AG10803 (cell line): ENCODE data around the gene ZBTB37.

Experiments
- DNase-seq: peaks from one replicate; pipeline ENCODE4 v3.0.0; 2010; ENCODE audit warnings: low read depth
- H3K4me3 ChIP-seq: 2 replicates; pipeline ENCODE4 v1.5.1; 2011; ENCODE audit warnings: mild to moderate bottlenecking, low read length, control low read depth
- TF ChIP-seq, protein P1 (sequence below): conservative IDR thresholded peaks from 2 replicates; pipeline ENCODE4 v1.5.1; 2011; ENCODE audit warnings: mild to moderate bottlenecking, low read length, control low read depth, inconsistent platforms

ZBTB37 gene

DNA sequence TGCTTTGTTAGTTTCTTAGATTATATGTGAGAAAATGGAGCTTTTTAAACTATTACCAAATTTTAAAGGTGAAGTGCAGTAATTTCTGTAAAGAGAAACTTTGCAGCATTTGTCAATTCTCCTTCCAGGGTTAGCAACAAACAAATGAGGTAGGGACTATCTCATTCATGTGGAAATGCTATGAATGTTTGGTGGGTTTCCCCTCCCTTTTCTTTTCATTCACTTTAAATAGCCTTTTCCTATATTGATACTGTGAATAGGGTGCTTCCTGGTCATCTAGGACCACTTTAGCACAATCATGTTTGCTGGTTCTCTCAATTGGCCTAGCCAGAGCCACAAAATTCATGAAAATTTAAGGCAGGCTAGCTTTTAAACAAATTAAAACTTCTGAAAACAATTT lies 20.6 kb downstream of the ZBTB37 start:
- DNase-seq: no peak
- no peak overlapping the region for H3K4me3 ChIP-seq
- TF ChIP-seq, protein P1, sequence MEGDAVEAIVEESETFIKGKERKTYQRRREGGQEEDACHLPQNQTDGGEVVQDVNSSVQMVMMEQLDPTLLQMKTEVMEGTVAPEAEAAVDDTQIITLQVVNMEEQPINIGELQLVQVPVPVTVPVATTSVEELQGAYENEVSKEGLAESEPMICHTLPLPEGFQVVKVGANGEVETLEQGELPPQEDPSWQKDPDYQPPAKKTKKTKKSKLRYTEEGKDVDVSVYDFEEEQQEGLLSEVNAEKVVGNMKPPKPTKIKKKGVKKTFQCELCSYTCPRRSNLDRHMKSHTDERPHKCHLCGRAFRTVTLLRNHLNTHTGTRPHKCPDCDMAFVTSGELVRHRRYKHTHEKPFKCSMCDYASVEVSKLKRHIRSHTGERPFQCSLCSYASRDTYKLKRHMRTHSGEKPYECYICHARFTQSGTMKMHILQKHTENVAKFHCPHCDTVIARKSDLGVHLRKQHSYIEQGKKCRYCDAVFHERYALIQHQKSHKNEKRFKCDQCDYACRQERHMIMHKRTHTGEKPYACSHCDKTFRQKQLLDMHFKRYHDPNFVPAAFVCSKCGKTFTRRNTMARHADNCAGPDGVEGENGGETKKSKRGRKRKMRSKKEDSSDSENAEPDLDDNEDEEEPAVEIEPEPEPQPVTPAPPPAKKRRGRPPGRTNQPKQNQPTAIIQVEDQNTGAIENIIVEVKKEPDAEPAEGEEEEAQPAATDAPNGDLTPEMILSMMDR: no peak

- TF ChIP-seq, protein P1: no peak
- no peak overlapping the region for H3K4me3 ChIP-seq
- no peak for DNase-seq
Measured at GRCh38 chr1:173889885-173890284, 21.7 kb downstream of the ZBTB37 start.

DNA sequence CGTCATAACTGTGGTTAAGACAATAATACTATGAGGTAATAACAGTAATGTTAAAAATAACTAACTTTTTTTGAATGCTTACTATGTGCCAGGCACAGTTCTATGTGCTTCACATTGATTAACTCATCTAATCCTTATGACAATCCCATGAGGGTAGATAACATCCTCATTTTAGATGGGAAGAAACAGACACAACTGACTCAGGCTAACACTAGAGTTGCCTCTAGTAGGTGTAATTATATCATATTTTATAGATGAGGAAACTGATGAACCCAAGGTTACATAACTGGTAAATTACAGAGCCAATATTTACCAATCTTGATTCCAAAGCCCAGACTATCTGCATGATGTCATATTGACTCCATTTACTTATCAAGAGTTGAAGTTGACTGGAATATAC lies 25.4 kb downstream of the ZBTB37 start:
- TF ChIP-seq, protein P1: no peak
- no peak overlapping the region for H3K4me3 ChIP-seq
- DNase-seq: no peak

- TF ChIP-seq, protein P1: no peak
- no peak for DNase-seq
- H3K4me3 ChIP-seq: no peak overlapping the region
Measured at GRCh38 chr1:173894189-173894588, 26.0 kb downstream of the ZBTB37 start.

GRCh38 chr1:173900427-173900826 lies 32.2 kb downstream of the ZBTB37 start:
- H3K4me3 ChIP-seq: no peak overlapping the region
- TF ChIP-seq, protein P1: no peak

DNA sequence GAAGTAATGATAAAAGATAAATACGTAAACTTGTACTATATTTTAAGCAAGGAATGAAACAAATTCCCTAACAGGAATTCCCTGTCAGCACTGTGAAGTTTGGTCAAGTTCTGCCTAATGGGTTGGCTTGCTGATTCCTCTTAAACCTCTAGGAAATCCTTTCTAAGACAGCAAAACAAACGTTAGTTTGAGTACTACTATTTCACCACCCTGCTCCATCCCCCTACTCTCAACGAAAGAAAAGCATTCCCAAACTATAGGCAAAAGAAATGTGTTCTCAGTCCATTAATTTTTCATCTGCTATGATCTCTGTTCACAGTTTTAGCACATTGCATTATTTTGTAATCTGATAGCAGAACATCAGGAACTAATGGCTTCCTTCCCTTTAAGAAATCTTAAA lies 32.8 kb downstream of the ZBTB37 start:
- TF ChIP-seq, protein P1: no peak
- no peak overlapping the region for H3K4me3 ChIP-seq
- DNase-seq: no peak

More at GRCh38 chr1:173900427-173900826, 32.2 kb downstream of the ZBTB37 start:
- DNase-seq: no peak

DNA sequence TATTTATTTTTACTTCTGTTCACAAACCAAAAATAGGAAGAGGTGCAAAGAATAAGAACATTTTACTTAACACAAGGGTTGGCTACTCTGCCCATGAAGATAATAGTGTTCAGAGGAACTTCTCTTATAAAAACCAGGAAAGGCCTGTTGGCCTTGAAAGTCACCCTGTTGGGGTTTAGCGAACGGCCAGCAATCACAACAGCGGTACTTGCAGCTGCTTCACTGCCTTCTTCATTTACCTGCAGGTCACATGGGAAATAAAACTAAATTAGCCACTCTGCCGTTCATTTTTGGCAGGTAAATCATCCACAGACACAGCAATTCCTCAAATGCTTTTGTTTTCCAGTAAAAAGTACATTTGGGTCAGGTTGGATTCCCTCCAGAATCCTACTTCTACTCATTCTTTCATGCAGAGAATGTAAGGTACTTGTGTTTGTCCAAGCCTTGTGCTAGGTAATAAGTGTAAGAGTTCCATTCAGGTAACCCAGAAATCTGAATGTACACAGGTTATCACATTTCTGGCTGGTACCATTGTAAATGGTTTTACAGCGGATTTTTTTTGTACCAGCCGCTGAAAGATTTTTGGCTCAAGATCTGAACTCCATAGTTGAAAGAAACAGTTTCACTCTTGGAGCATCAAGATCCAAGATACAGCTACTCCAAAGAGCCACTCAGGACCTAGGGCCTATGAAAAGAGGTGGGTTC lies 35.8 kb downstream of the ZBTB37 start:
- TF ChIP-seq, protein P1: no peak
- DNase-seq: no peak
- no peak overlapping the region for H3K4me3 ChIP-seq
